Fibroblast of villous mesenchyme (primary cell): Measurements from ENCODE around the gene CFAP68. TPM values are rescaled to one million over a fixed set of nuclear protein-coding genes. Genes with fewer than 3 reads are reported as not detected.

Source experiments
- DNase-seq: peaks from one replicate; pipeline ENCODE4 v3.0.0-alpha.2; 2010; ENCODE audit warnings: low read depth
- H3K4me3 ChIP-seq: 2 replicates; pipeline ENCODE4 v1.5.1; 2011; ENCODE audit warnings: low read depth, mild to moderate bottlenecking, low read length
- CTCF ChIP-seq: IDR thresholded peaks from 2 replicates; pipeline ENCODE4 v1.5.1; 2012; ENCODE audit warnings: low read depth, mild to moderate bottlenecking, low read length; ENCODE audit not compliant: insufficient read depth
- total RNA-seq: library from RNA; depleted of rRNA; stranded (reverse); fragments of >200 nt; gene quantifications from 2 replicates; pipeline ENCODE4 v1.2.3, GENCODE V29; 2012

Gene CFAP68
- total RNA-seq, 1 donor, result 4.3 TPM

DNA sequence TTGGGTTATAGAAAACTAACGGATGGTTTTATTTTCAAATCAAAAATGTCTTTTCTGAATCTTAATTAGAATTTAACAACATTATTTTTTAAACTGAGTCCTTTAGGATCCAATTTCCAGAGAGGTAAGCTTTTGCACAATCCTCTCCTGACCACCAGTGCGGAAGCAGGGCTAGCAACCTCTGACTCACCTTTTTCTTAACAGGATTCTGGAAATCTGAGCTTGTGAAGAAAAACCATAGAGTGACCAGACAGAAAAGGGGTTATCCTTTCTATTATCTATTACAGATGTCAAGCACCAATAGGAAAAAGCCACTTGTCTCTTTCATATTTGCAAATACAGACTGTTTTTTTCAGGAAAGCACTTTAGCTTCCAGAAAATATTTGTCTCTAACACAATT, 33.3 kb upstream of the CFAP68 start:
- no peak for TF ChIP-seq CTCF
- H3K4me3 ChIP-seq, result no peak overlapping the region
- DNase-seq, result peak; percentile 67

- no peak for TF ChIP-seq CTCF
- H3K4me3 ChIP-seq, result no peak overlapping the region
- DNase-seq, result peak; percentile 75
These were observed 32.7 kb upstream of the CFAP68 start for GRCh38 chr11:111846636-111847035.

- DNase-seq, result no peak
- TF ChIP-seq CTCF, result no peak
- H3K4me3 ChIP-seq, result no peak overlapping the region
These were observed 29.7 kb upstream of the CFAP68 start for GRCh38 chr11:111849631-111850030.

DNA sequence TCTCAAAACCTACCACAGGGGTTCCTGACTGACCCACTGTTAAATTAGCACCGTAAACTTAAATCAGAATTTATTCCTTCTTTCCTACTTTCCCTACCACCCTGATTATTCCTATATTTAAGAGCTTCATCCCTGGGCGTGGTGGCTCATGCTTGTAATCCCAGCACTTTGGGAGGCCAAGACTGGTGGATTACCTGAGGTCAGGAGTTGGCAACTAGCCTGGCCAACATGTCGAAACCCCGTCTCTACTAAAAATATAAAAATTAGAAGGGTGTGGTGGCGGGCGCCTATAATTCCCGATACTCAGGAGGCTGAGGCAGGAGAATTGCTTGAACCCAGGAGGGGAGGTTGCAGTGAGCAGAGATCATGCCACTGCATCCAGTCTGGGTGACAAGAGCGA, 28.3 kb upstream of the CFAP68 start:
- no peak for DNase-seq
- no peak for TF ChIP-seq CTCF
- H3K4me3 ChIP-seq, result no peak overlapping the region

GRCh38 chr11:111851636-111852035, 27.7 kb upstream of the CFAP68 start:
- TF ChIP-seq CTCF, result peak; percentile 61
- H3K4me3 ChIP-seq, result no peak overlapping the region
- peak; percentile 57 for DNase-seq

DNA sequence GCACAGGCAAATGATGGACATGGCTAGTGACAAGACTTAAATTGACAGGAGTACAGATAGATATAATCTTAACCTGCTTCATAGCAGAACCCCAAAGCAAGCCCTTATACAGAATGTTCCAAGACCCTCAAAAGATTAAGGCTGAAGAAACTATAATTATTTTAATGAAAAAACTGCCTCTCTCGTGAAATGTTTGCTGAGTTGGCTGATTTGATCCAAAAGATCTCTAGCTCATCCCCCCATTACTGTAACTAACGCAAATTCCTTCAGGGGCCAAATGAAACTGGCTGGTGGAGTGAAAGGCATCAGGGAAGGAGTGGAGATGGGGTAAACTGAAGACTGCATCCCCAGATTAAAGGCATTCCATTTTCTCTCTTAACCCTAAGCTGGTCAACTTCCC, 27.2 kb upstream of the CFAP68 start:
- no peak overlapping the region for H3K4me3 ChIP-seq
- TF ChIP-seq CTCF, result no peak
- no peak for DNase-seq

DNA sequence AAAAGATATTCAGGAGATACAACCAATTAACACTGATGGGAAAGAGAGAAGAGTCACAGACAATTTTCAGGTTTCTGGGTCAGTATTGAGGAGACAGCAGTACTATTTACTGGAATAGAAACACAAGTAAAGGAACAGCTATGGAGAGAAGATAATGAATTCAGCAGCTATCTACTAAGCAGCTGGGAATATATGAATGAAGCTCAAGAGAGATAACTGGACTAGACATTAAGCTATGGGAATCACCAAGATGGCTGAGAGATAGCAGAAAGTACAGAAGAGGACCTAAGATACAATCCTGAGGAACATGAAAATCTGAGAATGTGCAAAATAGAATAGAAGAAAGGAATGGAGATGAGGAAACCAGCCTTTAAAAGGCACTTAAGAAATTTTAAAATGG, 23.8 kb upstream of the CFAP68 start:
- DNase-seq, result no peak
- H3K4me3 ChIP-seq, result no peak overlapping the region
- TF ChIP-seq CTCF, result no peak
